Nephron progenitor cell (in vitro differentiated cells): ENCODE results near the gene BEND5.

Source experiments
- DNase-seq: peaks from one replicate; pipeline ENCODE4 v3.0.0; 2021
- H3K27ac Mint-ChIP-seq: 2 replicates; pipeline ENCODE4 v1.8.0; 2021; ENCODE audit warnings: mild to moderate bottlenecking, moderate library complexity, mixed read lengths
- H3K27me3 Mint-ChIP-seq: 2 replicates; pipeline ENCODE4 v1.8.0; 2021; ENCODE audit warnings: mild to moderate bottlenecking, low read depth, mixed read lengths; ENCODE audit not compliant: poor library complexity
- H3K36me3 Mint-ChIP-seq: 2 replicates; pipeline ENCODE4 v1.8.0; 2021; ENCODE audit warnings: low read depth, mixed read lengths
- H3K4me1 Mint-ChIP-seq: 2 replicates; pipeline ENCODE4 v1.8.0; 2021; ENCODE audit warnings: mixed read lengths
- H3K4me3 Mint-ChIP-seq: 2 replicates; pipeline ENCODE4 v1.8.0; 2021; ENCODE audit warnings: mild to moderate bottlenecking, moderate library complexity, mixed read lengths
- H3K9me3 Mint-ChIP-seq: 2 replicates; pipeline ENCODE4 v1.8.0; 2021; ENCODE audit warnings: mild to moderate bottlenecking, moderate library complexity, mixed read lengths
- CTCF ChIP-seq: fragments of 200-600 bp; sonication (generic); IDR thresholded peaks from 2 replicates; pipeline ENCODE4 v1.5.0; 2021; ENCODE audit warnings: antibody characterized with exemption

Gene BEND5

DNA sequence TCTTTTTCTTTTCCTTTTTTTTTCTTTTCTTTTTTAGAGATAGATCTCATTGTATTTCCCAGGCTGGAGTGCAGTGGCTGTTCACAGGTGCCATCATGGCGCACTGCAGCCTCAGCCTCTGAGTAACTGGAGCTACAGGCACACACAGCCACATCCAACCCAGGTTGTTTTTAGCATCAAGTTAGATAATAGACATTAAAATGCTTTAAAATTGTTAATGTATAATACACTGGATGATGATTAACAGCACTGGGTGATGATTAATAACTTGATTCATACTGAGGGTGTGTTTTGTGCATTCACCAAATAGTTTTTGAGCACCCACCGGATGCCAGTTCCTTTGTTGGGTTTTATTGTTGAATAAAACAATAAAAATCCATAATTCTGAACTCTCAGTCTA is 75.2 kb downstream of the BEND5 start:
- H3K27ac Mint-ChIP-seq, result no peak overlapping the region
- H3K4me1 Mint-ChIP-seq, result no peaks in the 10 kb centered on the region
- no peaks in the 10 kb centered on the region for H3K36me3 Mint-ChIP-seq
- no peak for TF ChIP-seq CTCF
- H3K27me3 Mint-ChIP-seq, result peaks cover 32% of the 10 kb centered on the region
- no peaks in the 10 kb centered on the region for H3K9me3 Mint-ChIP-seq
- DNase-seq, result no peak
- H3K4me3 Mint-ChIP-seq, result no peak overlapping the region

DNA sequence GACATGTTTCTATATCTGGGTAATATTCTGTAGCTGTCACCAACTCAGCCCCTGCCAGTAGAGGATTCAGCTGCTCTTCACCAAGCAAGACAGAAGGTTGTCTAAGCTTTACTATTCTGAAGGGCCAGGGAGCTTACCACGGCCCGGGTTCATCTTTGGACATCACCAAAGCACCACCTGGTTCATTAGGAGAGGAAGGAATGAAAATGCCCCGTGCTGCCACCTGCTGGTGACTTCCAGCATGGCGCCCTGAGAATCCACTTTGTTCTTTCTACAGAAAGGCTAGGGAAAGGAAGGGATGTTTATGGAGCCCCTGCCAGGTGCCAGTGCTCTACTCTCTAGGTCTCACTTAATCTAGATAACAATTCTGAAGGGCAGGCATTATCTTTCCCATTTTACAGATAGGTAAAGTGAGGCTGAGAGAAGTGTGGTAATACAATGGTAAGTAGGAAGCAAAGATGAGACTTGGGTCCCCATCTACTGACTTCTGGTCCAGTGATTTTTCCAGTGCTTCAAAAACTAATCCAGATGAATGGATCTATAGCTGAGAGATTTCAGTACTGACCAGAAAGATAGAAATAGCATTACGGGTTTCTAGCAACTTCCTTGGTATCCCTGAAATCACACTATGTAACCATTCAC is 79.5 kb downstream of the BEND5 start:
- Mint-ChIP-seq H3K36me3 (no peaks in the 10 kb centered on the region), H3K9me3 (no peaks in the 10 kb centered on the region), H3K27me3 (peaks cover 44% of the 10 kb centered on the region), H3K4me3 (no peak overlapping the region), H3K27ac (no peak overlapping the region), H3K4me1 (peaks cover 15% of the 10 kb centered on the region)
- TF ChIP-seq CTCF, result peak; percentile 93
- DNase-seq, result peak; percentile 86

DNA sequence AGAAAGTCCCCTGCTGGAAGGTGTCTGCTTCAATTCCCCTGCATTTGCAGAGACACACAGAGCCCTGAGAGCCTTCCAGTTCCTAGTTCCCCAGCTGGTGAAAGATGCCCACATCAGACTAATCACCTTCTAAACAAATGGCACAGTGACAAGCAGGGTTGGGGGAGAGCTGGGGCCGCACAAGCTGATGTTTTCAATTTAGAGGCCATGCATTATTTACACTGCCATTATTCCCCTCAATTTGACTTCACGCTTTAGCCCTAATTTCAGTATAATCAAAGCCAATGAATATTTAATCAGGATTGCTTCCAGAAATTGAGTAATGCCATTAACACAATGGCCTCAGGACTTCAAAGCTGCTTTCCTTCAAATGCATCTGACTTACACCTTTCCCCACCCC is 81.5 kb downstream of the BEND5 start:
- Mint-ChIP-seq H3K27me3 (peaks cover 32% of the 10 kb centered on the region), H3K36me3 (no peaks in the 10 kb centered on the region), H3K27ac (no peak overlapping the region), H3K4me3 (no peak overlapping the region), H3K9me3 (no peaks in the 10 kb centered on the region), H3K4me1 (peaks cover 15% of the 10 kb centered on the region)
- DNase-seq, result no peak
- no peak for TF ChIP-seq CTCF

DNA sequence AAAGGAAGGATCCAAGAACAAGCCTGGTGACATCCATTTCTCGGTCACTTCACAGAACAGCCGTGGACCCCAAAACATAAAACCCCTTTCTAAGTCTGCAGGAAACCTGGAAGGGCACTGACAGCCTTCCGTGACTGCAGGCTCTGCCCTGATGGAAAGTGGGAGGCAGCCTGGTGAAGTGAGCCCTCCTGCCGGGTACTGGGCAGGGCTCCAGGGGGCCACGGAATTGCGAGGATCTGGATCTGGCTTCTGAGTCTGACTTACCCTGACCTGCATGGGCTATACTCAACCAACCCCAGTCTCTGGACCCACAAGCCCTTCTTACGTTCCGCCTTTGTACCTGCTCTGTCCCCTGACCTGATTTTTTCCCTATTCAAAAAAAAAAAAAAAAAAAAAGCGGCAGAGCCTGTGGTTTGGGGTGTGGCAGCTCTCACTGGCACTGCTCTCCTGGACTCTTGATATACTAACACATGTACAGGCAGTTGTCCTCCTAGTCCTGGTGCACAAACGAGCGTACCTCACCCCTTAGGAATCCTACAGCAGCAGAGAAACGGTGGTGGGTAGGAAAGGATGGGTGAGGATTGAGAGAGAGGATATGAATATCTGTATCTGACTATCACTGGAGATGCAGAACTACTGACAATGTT is 82.9 kb downstream of the BEND5 start:
- Mint-ChIP-seq H3K36me3 (no peaks in the 10 kb centered on the region), H3K4me3 (no peak overlapping the region), H3K27ac (no peak overlapping the region), H3K4me1 (peaks cover 15% of the 10 kb centered on the region), H3K9me3 (no peaks in the 10 kb centered on the region), H3K27me3 (peaks cover 24% of the 10 kb centered on the region)
- no peak for TF ChIP-seq CTCF
- DNase-seq, result no peak

DNA sequence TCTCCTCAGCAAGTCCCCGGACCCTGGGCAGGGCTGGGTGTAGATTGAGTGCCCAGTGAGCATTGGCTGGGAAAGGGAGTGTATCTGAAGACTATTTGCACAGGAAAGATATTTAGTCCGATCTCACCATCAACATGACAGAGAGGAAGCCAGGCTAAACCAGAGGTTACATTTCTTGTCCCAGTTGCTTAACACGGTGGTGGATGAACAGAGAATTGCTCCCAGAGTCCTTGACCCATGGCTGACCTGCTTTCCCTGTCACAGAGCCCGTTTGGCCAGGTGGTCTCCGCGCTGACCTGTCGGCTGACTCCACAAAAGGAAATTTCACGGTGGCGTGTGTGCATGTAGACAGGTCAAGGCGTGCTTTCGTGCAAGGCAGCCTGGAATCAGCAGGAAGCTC is 83.5 kb downstream of the BEND5 start:
- Mint-ChIP-seq H3K27ac (no peak overlapping the region), H3K4me3 (no peak overlapping the region)
- no peak for DNase-seq

More for the DNA sequence above, 83.5 kb downstream of the BEND5 start:
- Mint-ChIP-seq H3K9me3 (no peaks in the 10 kb centered on the region), H3K27me3 (peaks cover 24% of the 10 kb centered on the region), H3K36me3 (no peaks in the 10 kb centered on the region), H3K4me1 (peaks cover 18% of the 10 kb centered on the region)
- no peak for TF ChIP-seq CTCF
